Activated T-cell treated with anti-CD3 and anti-CD28 coated beads for 4 hours (primary cell): ENCODE results near the gene FRMD4A.

Experiments used
- DNase-seq: peaks from one replicate; pipeline ENCODE4 v3.0.0-alpha.2; 2020

FRMD4A gene

DNA sequence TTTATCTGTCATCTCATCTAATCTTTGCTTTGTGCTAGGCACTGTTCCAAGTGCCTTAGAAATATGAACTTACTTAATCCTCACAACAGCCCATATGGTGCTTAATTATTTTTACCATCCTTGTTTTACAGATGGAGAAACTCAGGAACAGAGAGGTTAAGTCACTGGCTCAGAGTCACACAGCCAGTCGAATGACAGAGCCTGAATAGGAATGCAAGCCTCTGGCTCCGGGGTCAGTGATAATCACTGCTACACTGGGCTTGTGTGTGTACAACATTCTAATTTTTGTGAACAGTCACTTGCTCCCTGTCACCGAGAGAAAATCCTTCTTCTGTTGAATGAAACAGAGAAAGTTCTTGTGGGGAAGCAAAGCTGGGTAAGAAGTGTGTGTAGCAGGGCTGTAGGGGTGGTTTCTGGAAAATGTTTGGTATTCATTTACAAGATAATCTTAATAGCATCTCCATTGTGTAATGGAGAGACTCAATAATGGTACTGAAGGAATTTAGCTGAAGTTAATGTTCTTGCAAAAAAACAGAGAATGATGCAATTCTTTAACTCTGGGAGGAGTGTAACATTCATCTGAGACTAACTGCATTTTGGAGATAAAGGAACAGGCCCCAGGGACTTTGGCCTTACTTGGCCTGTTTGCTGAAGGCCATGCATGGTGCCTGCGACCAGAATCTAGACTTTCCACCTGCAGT, 290.6 kb downstream of the FRMD4A start:
- DNase-seq: no peak

DNA sequence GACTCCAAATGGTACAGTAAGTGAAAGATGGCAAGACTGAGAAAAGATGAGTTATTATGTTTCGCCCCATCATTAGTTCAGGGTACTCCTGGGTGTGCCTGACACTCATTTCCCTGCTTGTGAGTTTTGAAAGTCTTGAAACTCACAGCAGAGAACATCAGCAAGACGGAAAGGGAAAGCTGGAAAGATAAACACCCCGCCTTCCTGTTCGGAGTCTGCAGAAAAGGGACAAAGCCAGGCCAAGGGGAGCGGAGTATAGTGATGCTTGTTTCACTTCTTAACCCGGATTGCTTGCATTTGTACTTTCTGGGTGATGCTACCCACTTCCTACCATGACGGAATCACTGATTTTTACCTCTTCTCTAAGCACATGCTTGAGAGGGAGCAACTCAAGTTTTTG, 294.5 kb downstream of the FRMD4A start:
- no peak for DNase-seq

DNA sequence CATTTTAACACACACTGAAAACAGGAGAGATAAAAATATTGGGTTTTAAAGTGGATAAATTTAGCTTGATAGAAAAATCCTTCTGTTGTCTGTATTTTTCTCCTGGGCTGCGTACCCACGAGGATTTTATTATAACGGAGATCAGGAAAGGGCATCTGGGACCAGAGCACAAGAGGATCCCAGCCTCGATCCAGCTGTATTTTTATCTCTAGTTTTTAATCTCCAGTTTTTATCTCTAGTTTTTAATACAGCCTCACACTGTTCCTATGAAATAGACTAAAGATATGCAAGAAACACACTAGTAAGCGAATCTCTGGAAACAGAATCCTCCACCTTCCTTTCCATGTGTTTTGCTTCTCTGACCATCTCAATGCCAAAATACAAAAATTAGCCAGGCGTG, 295.2 kb downstream of the FRMD4A start:
- no peak for DNase-seq

DNA sequence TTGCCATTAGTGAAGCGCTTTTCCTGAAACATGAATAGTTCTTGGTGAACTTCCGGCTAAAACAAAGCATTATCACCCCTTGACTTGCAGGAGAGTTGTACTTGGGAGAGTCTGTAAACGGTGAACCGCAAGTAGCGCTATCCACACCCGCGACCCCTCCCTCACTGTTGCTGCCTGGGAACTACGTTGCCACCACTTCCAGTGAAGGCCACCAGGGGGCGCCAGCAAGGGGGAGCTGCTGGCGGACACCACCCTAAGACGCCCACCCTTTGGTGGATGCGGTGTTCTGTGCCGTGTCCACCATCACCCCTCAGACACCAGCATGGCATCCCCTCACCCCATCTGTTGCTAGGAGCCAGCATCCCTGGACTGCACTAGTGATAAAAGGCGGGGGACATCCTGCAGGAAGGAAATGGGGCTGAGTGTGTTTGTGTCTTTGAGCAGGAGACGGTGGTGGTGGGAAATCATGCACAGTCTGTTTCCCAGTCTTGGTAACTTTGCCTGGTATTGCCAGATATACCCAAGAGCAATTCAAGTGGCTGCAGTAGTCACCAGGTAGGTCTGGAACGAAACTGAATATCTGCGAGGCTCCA, 298.2 kb downstream of the FRMD4A start:
- peak; percentile 41 for DNase-seq

DNA sequence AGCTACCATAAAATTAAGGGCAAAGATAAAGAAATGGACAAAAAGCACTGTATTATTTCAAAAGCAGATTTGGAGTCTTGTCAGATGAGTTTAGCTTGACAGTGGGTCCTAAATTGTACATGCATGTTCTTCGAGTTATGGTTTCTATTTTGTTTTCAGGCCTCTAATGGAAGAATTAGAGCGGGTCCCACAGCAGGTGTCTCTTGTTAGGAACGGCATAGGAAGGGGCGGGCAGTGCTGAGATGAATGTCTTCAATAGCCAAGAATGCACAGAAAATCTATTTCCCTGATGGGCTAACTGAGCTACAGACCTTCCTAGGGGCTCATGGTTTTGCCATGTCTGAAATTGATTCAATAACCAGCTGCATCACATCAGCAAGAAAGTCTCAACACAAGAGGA, 304.4 kb downstream of the FRMD4A start:
- DNase-seq: no peak

DNA sequence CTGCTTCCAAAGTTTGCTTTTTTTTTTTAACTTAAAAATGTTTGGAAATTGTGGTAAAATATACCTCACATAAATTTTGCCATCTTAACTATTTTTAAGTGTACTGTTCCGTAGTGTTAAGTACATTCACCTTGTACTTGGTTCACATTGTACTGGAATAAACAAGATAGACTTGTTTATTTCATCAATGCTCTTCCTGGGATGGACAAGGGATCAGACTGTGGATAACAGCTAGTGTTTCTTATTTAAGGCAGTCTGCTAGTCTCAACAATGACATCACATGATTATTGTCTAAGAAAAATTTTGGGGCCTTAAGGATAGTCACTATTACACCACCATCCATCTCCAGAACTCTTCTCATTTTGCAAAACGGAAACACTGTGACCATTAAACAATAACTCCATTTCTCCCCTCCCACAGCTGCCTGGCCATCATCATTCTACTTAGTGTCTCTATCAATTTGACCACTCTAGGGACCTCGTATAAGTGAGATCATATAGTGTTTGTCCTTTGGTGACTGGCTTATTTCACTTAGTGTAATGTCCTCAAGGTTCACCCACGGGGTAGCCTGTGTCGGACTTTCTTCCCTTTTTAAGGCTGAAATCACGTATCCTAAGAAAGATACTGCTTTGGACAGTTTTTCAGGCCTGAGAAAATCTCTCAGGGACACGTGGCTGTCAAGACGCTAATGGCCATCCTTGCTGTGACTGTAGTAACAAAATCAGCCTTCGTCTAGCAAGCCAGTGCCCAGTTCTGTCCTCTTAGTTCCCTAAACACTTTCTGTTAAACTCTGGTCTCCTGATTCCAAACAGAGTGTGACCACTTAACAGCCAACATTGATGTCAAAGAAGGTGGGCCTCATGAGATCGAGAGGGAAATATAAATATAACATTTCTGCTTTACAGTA, 305.2 kb downstream of the FRMD4A start:
- no peak for DNase-seq

DNA sequence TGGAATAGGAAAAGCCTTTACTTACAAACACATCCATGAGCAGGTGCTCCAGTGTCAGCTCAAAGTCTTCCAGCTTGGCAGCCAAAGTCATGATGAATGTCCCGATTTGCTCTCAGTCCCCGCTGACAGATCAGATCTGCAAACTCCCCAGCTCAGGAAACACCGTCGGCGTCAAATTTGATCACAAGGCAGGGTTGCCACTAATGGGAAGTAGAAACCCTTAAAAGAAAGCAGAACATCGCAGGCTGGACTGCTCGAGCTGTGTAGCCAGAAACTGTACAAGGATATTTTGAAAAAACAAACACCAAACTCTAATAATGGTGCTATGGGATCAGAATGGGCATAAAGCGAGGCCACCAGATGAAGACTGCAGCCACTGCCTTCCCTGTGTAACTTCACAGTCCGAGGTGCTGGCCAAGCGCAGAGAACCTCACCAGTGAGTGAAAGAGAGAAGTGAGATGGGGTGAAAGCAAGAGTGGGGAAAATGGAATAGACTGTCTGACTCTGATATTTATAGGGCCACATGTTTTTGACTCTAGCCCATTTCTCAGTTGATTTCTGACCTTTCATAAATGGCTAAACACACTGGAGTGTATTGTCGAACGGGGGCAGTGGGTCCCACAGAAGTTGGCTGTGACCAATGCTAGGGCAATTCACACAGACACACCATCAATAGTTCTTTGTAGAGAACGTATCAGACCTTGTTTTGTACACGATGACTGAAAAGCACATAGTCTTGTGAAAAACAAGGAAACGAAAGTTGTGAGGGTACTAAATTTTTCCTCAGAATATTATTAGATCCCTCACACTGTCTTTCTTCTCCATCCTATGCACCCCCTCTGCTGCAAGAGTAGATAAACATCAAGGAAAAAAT, 306.2 kb downstream of the FRMD4A start:
- DNase-seq: no peak

DNA sequence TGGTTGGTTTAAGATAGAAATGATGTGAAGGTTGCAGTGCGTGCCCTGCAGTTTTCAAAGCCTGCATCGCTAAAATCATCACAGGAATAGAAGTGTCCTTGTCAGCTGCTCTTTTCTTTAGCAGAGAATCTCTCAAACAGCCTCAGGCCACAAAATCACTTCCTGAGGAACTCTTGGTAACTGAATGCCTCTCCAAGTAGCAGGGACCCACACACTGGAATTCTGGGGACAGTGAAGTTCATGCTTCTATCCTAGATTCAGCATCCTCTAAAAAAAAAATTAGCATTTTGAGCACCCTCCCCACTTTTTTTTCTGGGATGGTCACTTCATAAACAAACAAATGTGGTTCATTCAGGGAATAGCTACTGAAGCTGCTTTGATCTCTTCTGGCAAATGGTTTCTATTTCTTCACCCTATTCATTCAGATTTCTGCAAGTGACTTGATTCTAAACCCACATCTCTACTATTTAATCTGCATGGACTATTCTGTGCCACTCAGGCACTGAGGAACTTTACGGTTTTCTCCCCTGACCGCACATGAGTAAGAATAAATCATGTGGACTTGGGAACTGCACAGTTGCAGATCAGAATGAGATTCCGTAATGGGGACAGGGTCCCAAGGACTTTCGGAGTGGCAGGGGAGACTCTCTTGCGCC, 306.9 kb downstream of the FRMD4A start:
- DNase-seq: no peak

DNA sequence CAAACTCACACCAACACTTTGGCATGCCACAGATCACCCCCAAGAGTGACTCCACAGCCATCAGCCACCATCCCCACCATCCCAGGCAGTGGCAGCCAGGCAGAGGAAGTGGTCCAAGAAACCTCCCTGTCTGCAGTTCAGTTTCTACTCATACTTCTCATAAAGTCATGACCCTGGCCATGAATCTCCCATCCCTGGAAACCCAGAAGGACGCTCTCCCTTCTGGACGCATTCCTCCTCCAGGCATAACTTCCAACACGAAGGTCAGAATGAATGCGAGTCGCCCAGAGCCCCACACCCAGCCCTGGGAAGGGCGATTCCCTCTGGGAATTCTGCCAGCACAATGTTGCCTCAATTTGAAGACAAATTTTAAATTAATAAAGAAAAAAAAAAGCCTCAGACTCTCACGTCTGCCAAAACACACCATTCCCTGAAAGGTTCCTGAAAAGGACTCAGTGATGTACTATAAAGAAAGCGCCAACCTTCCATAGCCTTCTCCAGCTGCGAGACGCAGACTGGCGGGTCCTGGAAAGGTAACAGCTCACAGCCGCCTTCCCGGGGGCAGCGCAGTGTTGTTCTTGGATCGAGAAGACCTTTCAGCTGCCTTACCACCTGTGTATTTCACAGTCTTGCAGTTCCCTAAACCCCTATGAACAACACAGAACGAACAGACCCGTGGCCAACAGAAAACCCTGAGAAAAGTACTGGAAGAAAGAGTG, 307.6 kb downstream of the FRMD4A start:
- no peak for DNase-seq

DNA sequence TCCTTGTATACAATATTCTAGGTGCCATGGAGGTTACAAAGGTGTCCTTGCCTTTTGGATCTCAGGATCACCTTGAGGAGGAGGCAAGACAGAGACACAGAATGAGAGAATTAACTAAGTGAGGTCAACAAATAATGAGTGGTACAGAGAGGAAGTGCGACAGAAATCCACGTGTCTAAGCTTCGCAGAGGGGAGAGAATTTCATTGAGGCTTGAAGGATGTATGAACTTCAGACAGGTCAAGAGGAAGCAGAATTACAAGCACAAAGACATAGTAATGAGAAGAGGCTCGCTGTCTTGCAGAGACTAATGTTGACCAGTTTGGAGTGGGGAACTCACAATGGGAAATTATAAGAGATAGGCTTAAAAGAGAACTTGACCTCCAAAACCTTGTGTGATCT, 308.7 kb downstream of the FRMD4A start:
- no peak for DNase-seq

DNA sequence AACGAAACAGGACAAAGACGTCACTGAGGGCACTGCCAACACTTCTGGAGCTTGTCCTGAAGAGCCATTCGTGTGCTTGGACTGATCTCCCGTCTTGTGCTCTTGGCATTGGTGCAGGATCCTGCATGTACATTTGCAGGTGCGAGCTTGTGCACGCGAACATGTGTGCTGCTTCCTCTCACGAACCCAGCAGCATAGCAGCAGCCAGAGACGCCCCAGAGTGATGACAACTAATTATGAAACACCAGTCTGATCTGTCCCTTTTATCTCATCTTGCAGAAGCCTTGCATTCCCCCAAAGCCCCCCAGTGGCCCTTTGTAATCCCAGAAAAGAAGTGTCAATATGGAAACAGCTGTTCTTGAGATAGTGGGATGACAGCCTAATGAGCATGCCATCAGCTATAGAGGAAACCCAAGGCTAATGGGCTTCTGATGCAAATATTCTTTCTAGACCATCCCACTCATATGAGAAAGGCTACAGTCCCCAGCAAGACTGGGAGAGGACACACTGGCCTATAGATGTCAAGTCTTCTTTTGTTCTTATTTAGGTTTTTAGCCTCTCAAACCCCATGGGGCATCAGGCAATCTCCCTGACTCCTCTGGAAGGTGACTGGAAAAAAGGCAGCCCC, 310.6 kb downstream of the FRMD4A start:
- DNase-seq: no peak

DNA sequence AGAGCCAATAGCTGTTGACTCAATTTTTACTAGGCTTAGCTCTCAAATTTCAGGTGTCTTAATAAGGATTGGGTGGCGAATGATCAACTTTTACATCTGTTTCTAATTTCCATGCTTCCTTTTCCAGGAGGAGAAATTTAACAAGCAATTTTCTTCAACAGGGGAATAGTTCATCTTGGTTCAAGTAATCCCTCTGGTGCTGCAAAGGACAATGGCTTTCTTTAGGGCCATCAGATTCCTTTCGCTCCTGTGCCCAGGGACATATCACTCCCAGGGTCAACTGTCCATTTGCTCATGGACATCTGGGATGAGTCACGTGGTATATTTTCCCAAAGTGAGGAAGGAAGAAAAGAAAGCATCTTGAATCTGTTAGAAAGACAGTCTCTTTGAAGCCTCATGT, 313.3 kb downstream of the FRMD4A start:
- no peak for DNase-seq

DNA sequence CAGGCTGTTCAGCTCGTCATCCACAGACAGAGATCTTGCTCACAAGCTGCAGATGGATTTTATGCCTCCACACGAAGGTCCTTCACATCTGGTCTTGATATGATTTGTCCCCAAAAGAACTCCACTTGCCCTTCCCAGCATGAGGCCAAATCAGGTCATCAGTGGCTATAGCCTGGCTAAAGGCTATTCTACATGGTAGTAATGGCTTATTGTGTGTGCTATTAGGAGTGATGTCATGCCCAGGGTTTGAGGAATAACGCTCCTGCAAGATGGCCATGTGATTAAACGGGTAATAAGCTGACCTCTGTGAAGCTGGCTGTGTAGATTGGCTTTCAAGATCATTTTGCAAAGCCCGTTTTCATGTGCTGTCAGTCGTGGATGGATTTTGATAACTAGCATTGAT, 313.8 kb downstream of the FRMD4A start:
- no peak for DNase-seq

DNA sequence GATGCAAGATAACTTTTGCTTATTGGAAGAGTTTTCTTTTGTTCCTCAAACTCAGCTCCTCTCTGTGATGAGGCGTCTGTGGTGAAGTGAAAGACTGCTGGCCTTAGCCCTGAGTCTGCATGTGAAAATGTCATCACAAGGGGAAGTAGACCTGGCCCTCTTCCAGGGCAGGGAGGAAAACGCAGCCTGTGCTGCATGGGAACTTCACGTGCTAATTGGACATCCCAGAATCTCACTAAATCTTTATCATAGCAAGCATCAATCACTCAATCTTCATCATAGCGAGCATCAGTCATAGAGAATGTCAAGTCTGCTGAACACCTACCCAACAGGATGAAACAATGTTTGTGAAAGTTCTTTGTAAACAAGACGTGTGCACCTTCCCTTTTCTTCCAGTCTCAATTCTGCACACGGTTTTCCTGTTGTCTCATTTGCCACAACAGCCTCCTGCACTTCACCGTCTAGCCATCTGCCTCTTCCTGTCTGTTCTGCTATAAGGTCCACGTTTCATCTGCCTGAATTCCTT, 314.6 kb downstream of the FRMD4A start:
- DNase-seq: no peak

DNA sequence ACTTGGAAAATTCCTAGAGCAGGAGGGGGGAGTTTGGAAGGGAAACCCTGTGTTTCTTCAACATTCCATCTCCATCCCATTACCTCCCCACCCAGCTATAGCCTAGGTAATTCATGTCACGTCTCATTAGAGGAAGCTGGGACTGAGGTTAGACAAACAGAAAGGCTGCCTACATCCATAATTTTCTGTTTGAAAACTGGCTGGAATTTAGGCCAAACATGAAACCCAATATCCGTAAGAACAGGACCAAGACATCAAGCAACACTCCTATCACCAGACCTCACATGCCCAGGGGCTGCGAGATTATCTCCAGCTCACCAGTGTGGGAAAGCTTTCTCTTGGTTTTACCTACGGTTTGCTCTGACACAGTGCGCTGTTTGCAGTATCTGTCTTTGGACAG, 316.3 kb downstream of the FRMD4A start:
- DNase-seq: no peak

DNA sequence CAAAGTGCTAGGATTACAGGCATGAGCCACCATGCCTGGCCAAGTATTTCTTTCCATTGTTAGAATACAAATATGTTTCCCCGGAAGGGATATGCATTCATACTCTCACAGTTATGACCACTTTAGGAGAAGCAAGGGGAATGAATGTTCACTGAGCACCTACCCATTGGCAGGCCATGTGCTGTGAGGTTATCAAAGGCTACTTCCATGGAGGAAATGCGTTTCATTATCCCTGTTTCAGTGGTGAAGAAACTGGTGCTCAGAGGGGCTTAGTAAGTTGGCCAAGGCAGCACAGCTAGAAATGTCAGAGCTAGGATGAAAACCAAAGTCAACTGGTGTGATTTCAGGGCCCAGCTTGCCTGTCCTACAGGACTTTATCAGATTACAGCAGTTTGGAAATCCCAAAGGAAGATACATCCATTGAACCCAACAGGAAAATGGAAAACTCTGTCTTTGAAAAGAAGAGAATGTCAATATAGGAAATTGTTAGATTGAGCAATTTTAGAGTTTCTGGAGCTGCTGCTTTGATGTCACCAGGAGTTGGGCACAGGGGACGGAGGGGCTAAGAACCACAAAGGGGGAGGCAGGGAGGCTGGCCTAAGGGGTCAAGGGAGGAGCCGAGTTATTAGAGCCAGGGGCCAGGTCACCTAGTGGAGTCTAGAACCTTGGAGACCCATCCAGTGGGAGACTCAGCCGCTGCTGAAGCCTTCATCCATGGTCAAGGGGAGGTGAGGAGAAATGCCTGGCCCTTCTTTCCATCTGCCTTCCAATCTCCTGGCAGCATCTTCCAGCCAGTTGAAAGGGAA, 319.8 kb downstream of the FRMD4A start:
- DNase-seq: no peak

DNA sequence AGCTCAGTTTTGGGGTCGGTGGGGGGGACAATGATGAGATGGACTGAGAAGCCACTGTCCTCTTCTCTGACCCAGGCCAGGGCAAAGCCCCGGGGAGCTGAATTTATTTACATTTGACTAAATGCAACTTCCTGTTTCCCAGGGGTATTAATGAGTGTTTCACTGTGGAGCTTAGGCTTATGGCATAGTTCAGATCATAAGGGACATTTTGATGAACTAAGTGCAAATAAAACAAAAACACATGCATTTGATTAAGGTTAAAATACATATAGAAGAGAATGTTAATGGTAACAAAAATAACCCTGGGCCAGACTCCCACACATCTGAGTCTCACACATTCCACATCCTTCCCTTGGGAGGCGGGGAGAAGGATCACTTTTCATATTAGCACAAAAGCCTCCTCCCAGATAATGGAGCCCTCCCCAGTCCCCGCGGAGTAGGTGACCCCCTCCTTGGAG, 320.6 kb downstream of the FRMD4A start:
- DNase-seq: no peak

DNA sequence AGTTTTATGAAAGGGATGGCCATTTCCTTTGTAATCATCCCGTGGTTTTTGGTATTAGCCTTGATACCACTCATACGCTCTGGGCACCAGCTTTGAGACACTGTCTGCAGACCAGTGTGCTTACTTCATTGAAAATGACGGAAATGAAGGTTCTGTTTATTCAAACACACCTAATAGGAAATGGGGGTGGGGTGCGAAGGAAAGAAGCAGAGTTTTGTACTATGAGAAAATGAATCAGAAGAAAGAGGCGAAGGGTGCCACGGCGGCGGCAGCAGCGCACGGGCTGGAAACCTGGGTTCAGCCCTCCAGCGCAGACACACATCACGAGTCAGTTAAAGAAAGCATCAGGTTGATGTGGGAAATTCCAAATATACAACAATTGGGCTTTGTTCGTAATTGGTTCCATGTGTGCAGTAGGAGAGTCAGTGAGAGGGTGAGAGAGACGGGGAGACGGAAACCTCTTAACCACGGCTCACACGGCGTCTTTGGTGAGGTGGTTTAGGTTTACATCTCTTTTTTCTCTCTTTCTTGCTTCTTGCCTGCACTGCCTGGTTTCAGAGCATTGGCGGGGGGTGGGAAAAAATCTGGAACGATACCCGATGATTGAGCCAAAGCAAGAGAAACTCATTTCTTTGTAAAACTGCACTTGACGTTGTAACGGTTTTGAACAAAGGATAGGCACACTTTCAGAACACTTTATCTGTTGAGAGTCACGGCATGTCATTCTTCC, 321.2 kb downstream of the FRMD4A start:
- peak; percentile 64 for DNase-seq

DNA sequence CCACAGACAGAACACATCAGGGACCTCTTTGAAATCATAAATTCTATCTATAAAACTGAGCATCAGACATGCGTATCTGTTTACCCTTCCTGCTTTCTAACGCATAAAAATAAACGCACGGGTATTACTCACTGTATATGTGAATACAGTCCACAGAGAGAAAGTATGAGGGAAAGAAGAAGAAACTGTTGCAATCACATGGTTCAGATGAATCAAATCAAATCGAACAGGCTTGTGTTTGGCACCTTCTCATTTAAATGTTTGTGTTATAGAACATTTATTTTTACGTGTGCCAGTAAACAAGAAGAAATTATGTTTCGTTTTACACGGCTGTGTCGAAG, 322.0 kb downstream of the FRMD4A start:
- DNase-seq: no peak
